ENCODE results near the gene ELMO1.

DNA sequence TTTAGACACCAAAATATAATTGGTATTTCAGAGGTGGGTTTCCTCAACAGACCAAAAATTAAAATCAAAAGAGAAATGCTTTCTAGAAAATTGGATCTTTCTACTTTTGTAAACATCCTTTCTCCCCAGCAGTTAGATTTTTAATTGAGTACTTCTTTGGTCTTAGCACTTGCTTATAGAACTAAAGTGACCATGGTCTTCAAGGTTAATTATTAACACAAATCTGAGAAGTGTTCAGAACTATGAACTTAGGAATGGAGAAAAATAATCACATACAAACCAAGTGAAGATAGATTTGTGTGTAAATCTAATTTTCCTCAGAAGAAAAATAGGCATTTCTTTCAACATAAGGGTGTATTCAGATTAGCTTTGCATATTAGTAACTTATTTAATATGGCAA lies 355.4 kb downstream of the ELMO1 start:
- TF ChIP-seq CTCF (IDR thresholded peaks at IDR 0.05; ENCODE audit: low read depth, low read length) (no peak), MAX (IDR thresholded peaks at IDR 0.05; ENCODE audit: low read depth, low read length) (no peak), POLR2A (IDR thresholded peaks at IDR 0.05; ENCODE audit: extremely low read depth, insufficient read length) (no peak)

Measured in NB4 (cell line).